RWPE2 (cell line): Measurements from ENCODE around the gene GAB2.

Experiments used
- ATAC-seq: fragments of 200-7000 bp; cut with Tn5 transposase; 3 replicates; pipeline ENCODE4 v1.9.1; 2021; ENCODE audit warnings: low read depth
- DNase-seq: peaks from one replicate; pipeline ENCODE4 v3.0.0-alpha.2; 2020; ENCODE audit warnings: low spot score
- H3K27ac ChIP-seq: fragments of 450-650 bp; 2 replicates; pipeline ENCODE4 v1.5.1; 2017; ENCODE audit warnings: mild to moderate bottlenecking; ENCODE audit not compliant: poor library complexity, severe bottlenecking
- H3K27me3 ChIP-seq: fragments of 250-450 bp; sonication (Bioruptor Pico); 2 replicates; pipeline ENCODE4 v1.5.1; 2021; ENCODE audit warnings: mild to moderate bottlenecking, moderate library complexity; ENCODE audit not compliant: insufficient read depth, poor library complexity, severe bottlenecking
- H3K36me3 ChIP-seq: fragments of 250-450 bp; sonication (Bioruptor Pico); 2 replicates; pipeline ENCODE4 v1.5.1; 2020; ENCODE audit warnings: low read depth, mild to moderate bottlenecking, moderate library complexity
- H3K4me1 ChIP-seq: fragments of 250-450 bp; sonication (Bioruptor Pico); 2 replicates; pipeline ENCODE4 v1.5.1; 2021; ENCODE audit warnings: mild to moderate bottlenecking, moderate library complexity; ENCODE audit not compliant: insufficient read depth, poor library complexity, severe bottlenecking
- H3K4me3 ChIP-seq: fragments of 250-450 bp; sonication (Bioruptor Pico); 2 replicates; pipeline ENCODE4 v1.5.1; 2021; ENCODE audit warnings: mild to moderate bottlenecking, moderate library complexity; ENCODE audit not compliant: severe bottlenecking
- H3K9me3 ChIP-seq: fragments of 250-450 bp; sonication (Bioruptor Pico); 2 replicates; pipeline ENCODE4 v1.5.1; 2021; ENCODE audit warnings: mild to moderate bottlenecking, moderate library complexity; ENCODE audit not compliant: severe bottlenecking
- CTCF ChIP-seq: fragments of 450-650 bp; IDR thresholded peaks from one replicate; pipeline ENCODE4 v1.5.1; 2017; ENCODE audit warnings: mild to moderate bottlenecking, moderate library complexity; ENCODE audit not compliant: poor library complexity, severe bottlenecking

Gene GAB2

DNA sequence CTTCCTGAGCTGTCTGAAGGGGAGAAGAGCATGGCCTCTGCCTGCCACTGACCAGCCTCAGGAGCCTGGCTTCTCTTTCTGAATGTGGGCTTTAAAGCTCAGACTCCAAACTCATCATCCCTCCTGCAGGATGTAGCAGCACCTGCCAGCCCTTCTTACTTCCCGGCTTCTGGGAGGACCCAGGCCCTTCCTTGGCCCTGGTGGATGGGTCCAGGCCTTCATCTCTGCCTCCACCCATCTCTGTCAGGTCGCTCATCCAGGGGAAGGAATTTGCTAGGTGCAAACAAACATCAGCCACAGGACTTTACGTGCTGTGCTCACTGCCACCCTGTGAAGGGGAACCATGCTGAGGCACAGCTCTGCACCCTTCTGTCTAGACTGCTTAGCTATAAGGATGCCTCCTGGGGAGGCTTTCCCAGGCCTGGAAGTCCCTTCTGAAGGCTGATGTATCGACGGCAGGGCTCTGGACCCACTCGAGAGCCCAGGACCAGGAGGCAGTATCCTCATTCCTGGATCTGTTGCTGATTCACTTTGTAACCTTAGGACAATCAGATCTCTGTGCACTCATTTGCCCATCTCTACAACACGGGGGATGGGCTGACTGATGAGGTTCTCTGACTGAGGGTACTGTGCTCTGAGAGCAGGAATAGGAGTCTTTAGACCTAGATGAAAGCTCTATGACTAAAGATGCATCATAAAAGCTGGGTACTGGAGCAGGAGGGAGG lies 198.0 kb downstream of the GAB2 start:
- H3K36me3 ChIP-seq: no peaks in the 10 kb centered on the region
- no peak overlapping the region for H3K27ac ChIP-seq
- no peak for DNase-seq
- H3K27me3 ChIP-seq: no peaks in the 10 kb centered on the region
- H3K4me1 ChIP-seq: no peaks in the 10 kb centered on the region
- H3K4me3 ChIP-seq: no peak overlapping the region
- no peak; the same call in 2 of the 3 replicates for ATAC-seq
- no peak for TF ChIP-seq CTCF
- no peaks in the 10 kb centered on the region for H3K9me3 ChIP-seq

- Histone ChIP-seq H3K4me1 (no peaks in the 10 kb centered on the region), H3K27me3 (no peaks in the 10 kb centered on the region), H3K36me3 (no peaks in the 10 kb centered on the region), H3K27ac (no peak overlapping the region), H3K4me3 (no peak overlapping the region), H3K9me3 (no peaks in the 10 kb centered on the region)
- ATAC-seq: no peak
- no peak for DNase-seq
- TF ChIP-seq CTCF: no peak
These were observed 198.7 kb downstream of the GAB2 start for GRCh38 chr11:78218707-78219492.

- DNase-seq (no peak), ATAC-seq (no peak)
- TF ChIP-seq CTCF: no peak
- no peaks in the 10 kb centered on the region for H3K9me3 ChIP-seq
- H3K27ac ChIP-seq: no peak overlapping the region
- no peaks in the 10 kb centered on the region for H3K27me3 ChIP-seq
- no peaks in the 10 kb centered on the region for H3K36me3 ChIP-seq
- H3K4me1 ChIP-seq: no peaks in the 10 kb centered on the region
- H3K4me3 ChIP-seq: no peak overlapping the region
These were observed 199.7 kb downstream of the GAB2 start for GRCh38 chr11:78217650-78218541.

- H3K4me1 ChIP-seq: no peaks in the 10 kb centered on the region
- H3K36me3 ChIP-seq: no peaks in the 10 kb centered on the region
- H3K27ac ChIP-seq: no peak overlapping the region
- no peaks in the 10 kb centered on the region for H3K9me3 ChIP-seq
- H3K4me3 ChIP-seq: no peak overlapping the region
- ATAC-seq (peak; percentile 65), DNase-seq (no peak)
- no peak for TF ChIP-seq CTCF
- no peaks in the 10 kb centered on the region for H3K27me3 ChIP-seq
These were observed 200.9 kb downstream of the GAB2 start for GRCh38 chr11:78216571-78217287.
